H1 (cell line): Measurements from ENCODE around the gene CAT. TPM values are rescaled to one million over a fixed set of nuclear protein-coding genes. Genes with fewer than 3 reads are reported as not detected.

Experiments used
- CTCF ChIA-PET: fragments of 300-600 bp; sonication (Branson Sonifier 250); formaldehyde crosslinking; loops from one replicate; lab custom pipeline; 2021; ENCODE audit not compliant: partially characterized antibody; lab: Charles Lee
- POLR2A ChIA-PET: fragments of 300-600 bp; sonication (Branson Sonifier 250); formaldehyde crosslinking; loops from one replicate; lab custom pipeline; 2021; ENCODE audit warnings: inconsistent platforms; ENCODE audit not compliant: partially characterized antibody; lab: Charles Lee
- DNase-seq, 2 experiments: peaks; one replicate each; pipeline versions ENCODE4 v3.0.0 to v3.0.0-alpha.2; 2010 to 2022; ENCODE audit warnings: low spot score in 2 of 2, low read depth in 1 of 2, mixed read lengths in 1 of 2
- FAIRE-seq: peaks from 2 replicates; lab custom pipeline; 2011; peaks lifted over from hg19 to GRCh38; lab: Jason Lieb, UNC
- H2AFZ ChIP-seq: 2 replicates; pipeline ENCODE4 v1.8.1; 2012; ENCODE audit warnings: low read length, inconsistent platforms
- H2AK5ac ChIP-seq: 2 replicates; pipeline ENCODE4 v1.6.1; 2013; ENCODE audit warnings: low read depth, low read length
- H2BK120ac ChIP-seq: replicated peaks from 2 replicates; pipeline ENCODE3; 2013; ENCODE audit warnings: low read depth, low read length, inconsistent platforms
- H2BK12ac ChIP-seq: 2 replicates; pipeline ENCODE4 v1.6.1; 2013; ENCODE audit warnings: low read depth, low read length
- H2BK15ac ChIP-seq: 2 replicates; pipeline ENCODE4 v1.6.1; 2013; ENCODE audit warnings: low read length
- H2BK20ac ChIP-seq: 2 replicates; pipeline ENCODE4 v1.6.1; 2013; ENCODE audit warnings: low read length
- H2BK5ac ChIP-seq: 2 replicates; pipeline ENCODE4 v1.6.1; 2013; ENCODE audit warnings: low read depth, low read length
- H3K14ac ChIP-seq: 2 replicates; pipeline ENCODE4 v1.6.1; 2013; ENCODE audit warnings: inconsistent platforms; ENCODE audit not compliant: insufficient read length
- H3K18ac ChIP-seq: 2 replicates; pipeline ENCODE4 v1.6.1; 2013; ENCODE audit warnings: low read length; ENCODE audit errors: extremely low read depth
- H3K23ac ChIP-seq: 2 replicates; pipeline ENCODE4 v1.6.1; 2013; ENCODE audit warnings: inconsistent platforms; ENCODE audit not compliant: insufficient read length
- H3K23me2 ChIP-seq: 2 replicates; pipeline ENCODE4 v1.6.1; 2013; ENCODE audit warnings: low read depth, low read length
- H3K27ac ChIP-seq: 2 replicates; pipeline ENCODE4 v1.6.1; 2011; ENCODE audit warnings: low read depth, low read length, inconsistent platforms
- H3K27me3 ChIP-seq, 4 experiments: replicated peaks in 1 of 4; 1 replicate in 1 of 4; 2 replicates in 3 of 4; pipeline versions ENCODE4 v1.6.1 to v1.8.1; 2011 to 2013; ENCODE audit warnings: low read length in 3 of 4, mild to moderate bottlenecking in 3 of 4, inconsistent platforms in 2 of 4, mixed read lengths in 2 of 4, moderate library complexity in 1 of 4; ENCODE audit not compliant: control insufficient read depth in 3 of 4, insufficient read depth in 3 of 4; ENCODE audit errors: extremely low read depth in 1 of 4
- H3K36me3 ChIP-seq, 4 experiments: 2 replicates each; pipeline versions ENCODE4 v1.6.1 to v1.8.1; 2011 to 2013; ENCODE audit warnings: mild to moderate bottlenecking in 4 of 4, low read length in 3 of 4, moderate library complexity in 2 of 4, control low read depth in 1 of 4, inconsistent platforms in 1 of 4; ENCODE audit not compliant: insufficient read depth in 4 of 4, control insufficient read depth in 2 of 4
- H3K4ac ChIP-seq: replicated peaks from 2 replicates; pipeline ENCODE3; 2013; ENCODE audit warnings: low read length, low read depth, mixed read lengths, inconsistent platforms; ENCODE audit not compliant: insufficient read length
- H3K4me1 ChIP-seq, 4 experiments: replicated peaks in 1 of 4; 1 replicate in 1 of 4; 2 replicates in 3 of 4; pipeline versions ENCODE4 v1.6.1 to v1.8.1; 2011 to 2013; ENCODE audit warnings: low read length in 3 of 4, inconsistent platforms in 2 of 4, mixed read lengths in 1 of 4; ENCODE audit not compliant: insufficient read depth in 4 of 4, control insufficient read depth in 3 of 4
- H3K4me2 ChIP-seq, 2 experiments: 2 replicates each; pipeline versions ENCODE4 v1.6.1 to v1.8.1; 2011 to 2013; ENCODE audit warnings: low read depth in 2 of 2, low read length in 2 of 2, control low read depth in 1 of 2, inconsistent platforms in 1 of 2, mild to moderate bottlenecking in 1 of 2; ENCODE audit not compliant: insufficient read depth in 1 of 2
- H3K4me3 ChIP-seq, 4 experiments: fragments of 200-600, 300-600 bp in 1 of 4; sonication (generic), shearing (Covaris generic), sonication (Bioruptor Twin) in 1 of 4; 2 replicates each; pipeline versions ENCODE4 v1.5.1 to v1.8.1; 2011 to 2016; ENCODE audit warnings: low read length in 4 of 4, low read depth in 3 of 4, control low read depth in 2 of 4, inconsistent platforms in 2 of 4, mild to moderate bottlenecking in 2 of 4, mixed read lengths in 1 of 4, moderate library complexity in 1 of 4; ENCODE audit not compliant: insufficient read depth in 2 of 4; ENCODE audit errors: extremely low read depth in 1 of 4
- H3K56ac ChIP-seq: replicated peaks from 2 replicates; pipeline ENCODE3; 2013; ENCODE audit warnings: low read depth, mild to moderate bottlenecking, mixed read lengths, low read length, inconsistent platforms; ENCODE audit not compliant: insufficient read length
- H3K79me1 ChIP-seq: 2 replicates; pipeline ENCODE4 v1.6.1; 2013; ENCODE audit warnings: low read depth, low read length, control low read depth
- H3K79me2 ChIP-seq, 2 experiments: 2 replicates each; pipeline versions ENCODE4 v1.6.1 to v1.8.1; 2012 to 2013; ENCODE audit warnings: low read length in 2 of 2, mild to moderate bottlenecking in 2 of 2, inconsistent platforms in 1 of 2; ENCODE audit not compliant: insufficient read depth in 2 of 2, control insufficient read depth in 1 of 2
- H3K9ac ChIP-seq, 4 experiments: replicated peaks in 1 of 4; 1 replicate in 1 of 4; 2 replicates in 3 of 4; pipeline versions ENCODE4 v1.6.1 to v1.8.1; 2011 to 2013; ENCODE audit warnings: low read depth in 3 of 4, low read length in 3 of 4, control low read depth in 2 of 4, mild to moderate bottlenecking in 2 of 4, moderate library complexity in 2 of 4, inconsistent platforms in 1 of 4; ENCODE audit errors: extremely low read depth in 1 of 4
- H3K9me3 ChIP-seq, 2 experiments: 2 replicates each; pipeline versions ENCODE4 v1.6.1 to v1.8.1; 2012 to 2013; ENCODE audit warnings: mild to moderate bottlenecking in 2 of 2, moderate library complexity in 2 of 2, control low read depth in 1 of 2, inconsistent platforms in 1 of 2, low read depth in 1 of 2, low read length in 1 of 2, mixed read lengths in 1 of 2; ENCODE audit not compliant: insufficient read depth in 2 of 2
- H4K20me1 ChIP-seq, 2 experiments: replicated peaks in 1 of 2; 2 replicates each; pipeline versions ENCODE3 to v1.8.1; 2011 to 2013; ENCODE audit warnings: inconsistent platforms in 2 of 2, low read length in 2 of 2, mild to moderate bottlenecking in 1 of 2; ENCODE audit not compliant: insufficient read depth in 2 of 2, control insufficient read depth in 1 of 2
- H4K5ac ChIP-seq: 2 replicates; pipeline ENCODE4 v1.6.1; 2013; ENCODE audit warnings: low read length, low read depth, mixed read lengths, inconsistent platforms; ENCODE audit not compliant: insufficient read length
- H4K8ac ChIP-seq: 2 replicates; pipeline ENCODE4 v1.8.0; 2013; ENCODE audit warnings: mild to moderate bottlenecking, moderate library complexity, low read length, inconsistent platforms; ENCODE audit not compliant: insufficient read depth; ENCODE audit errors: extremely low read depth
- H4K91ac ChIP-seq: replicated peaks from 2 replicates; pipeline ENCODE3; 2013; ENCODE audit warnings: low read length, mixed read lengths, inconsistent platforms; ENCODE audit not compliant: insufficient read length
- ASH2L ChIP-seq: fragments of 200-600, 300-600 bp; sonication (generic); IDR thresholded peaks from one replicate; pipeline ENCODE4 v1.7.1; 2017; ENCODE audit warnings: low read length
- BCL11A ChIP-seq, 2 experiments: IDR thresholded peaks; one replicate each; pipeline ENCODE4 v1.6.1; 2011; ENCODE audit warnings: low read depth in 2 of 2, low read length in 2 of 2, mild to moderate bottlenecking in 2 of 2
- BRCA1 ChIP-seq: IDR thresholded peaks from 2 replicates; pipeline ENCODE4 v1.6.1; 2012; ENCODE audit warnings: low read depth, low read length, improper control_type of control experiment
- CBX5 ChIP-seq: fragments of 300-800, 300-1000 bp; sonication (generic); IDR thresholded peaks from 2 replicates; pipeline ENCODE4 v1.7.1; 2016; ENCODE audit warnings: antibody characterized with exemption, low read length, low read depth
- GABPA ChIP-seq: IDR thresholded peaks from 2 replicates; pipeline ENCODE4 v1.6.1; 2011; ENCODE audit warnings: mild to moderate bottlenecking, low read length, moderate library complexity, borderline replicate concordance; ENCODE audit not compliant: insufficient read depth
- JUND ChIP-seq: IDR thresholded peaks from 2 replicates; pipeline ENCODE4 v1.6.1; 2011; ENCODE audit warnings: mild to moderate bottlenecking, improper control_type of control experiment, low read length
- KDM1A ChIP-seq: fragments of 200-600, 300-600 bp; sonication (generic); IDR thresholded peaks from 2 replicates; pipeline ENCODE4 v1.7.1; 2016; ENCODE audit warnings: mild to moderate bottlenecking, low read length, borderline replicate concordance
- KDM5A ChIP-seq: fragments of 200-600 bp; IDR thresholded peaks from 2 replicates; pipeline ENCODE4 v1.7.1; 2012; ENCODE audit warnings: mild to moderate bottlenecking, low read length, inconsistent platforms, mixed read lengths
- MAX ChIP-seq: IDR thresholded peaks from 2 replicates; pipeline ENCODE4 v1.6.1; 2012; ENCODE audit warnings: inconsistent platforms
- NANOG ChIP-seq: IDR thresholded peaks from 2 replicates; pipeline ENCODE4 v1.6.1; 2011; ENCODE audit warnings: low read length, low read depth, mild to moderate bottlenecking, inconsistent platforms; ENCODE audit not compliant: insufficient read depth, poor library complexity, severe bottlenecking
- POLR2AphosphoS5 ChIP-seq: IDR thresholded peaks from 2 replicates; pipeline ENCODE4 v1.6.1; 2011; ENCODE audit warnings: low read depth, low read length
- SAP30 ChIP-seq: fragments of 300-600 bp; sonication (generic); IDR thresholded peaks from 2 replicates; pipeline ENCODE4 v1.7.1; 2012; ENCODE audit warnings: low read length, moderate library complexity, mild to moderate bottlenecking, inconsistent platforms; ENCODE audit not compliant: insufficient read depth, insufficient replicate concordance
- SIN3A ChIP-seq, 2 experiments: IDR thresholded peaks in 1 of 2; conservative IDR thresholded peaks in 1 of 2; 2 replicates each; pipeline ENCODE4 v1.6.1; 2011 to 2012; ENCODE audit warnings: low read length in 2 of 2, improper control_type of control experiment in 1 of 2, low read depth in 1 of 2, mild to moderate bottlenecking in 1 of 2
- TAF7 ChIP-seq: optimal IDR thresholded peaks from 2 replicates; pipeline ENCODE3; 2011; ENCODE audit warnings: low read depth, mild to moderate bottlenecking, inconsistent platforms, low read length, moderate library complexity, borderline replicate concordance
- WGBS, 2 experiments: shearing (Covaris generic) in 1 of 2; methylation state at CpG; one replicate each; pipeline versions ENCODE4 v1.1.6 to v1.1.7; 2013 to 2015; ENCODE audit warnings: low lambda C conversion rate in 2 of 2, mixed read lengths in 2 of 2, inconsistent platforms in 1 of 2, low coverage in 1 of 2, missing lambda C conversion rate in 1 of 2; ENCODE audit not compliant: insufficient replicate concordance in 2 of 2, insufficient coverage in 1 of 2, insufficient read length in 1 of 2; ENCODE audit errors: extremely low coverage in 1 of 2, missing lambda C conversion rate in 1 of 2; 5-methylcytosine and 5-hydroxymethylcytosine counted together
- polyA plus RNA-seq, 7 experiments: library from polyadenylated mRNA; depleted of rRNA in 3 of 7; stranded (reverse) in 5 of 7; unstranded in 2 of 7; fragments of >200 nt in 5 of 7; fragments of 200-250 nt in 2 of 7; gene quantifications; 1 replicate in 5 of 7; 2 replicates in 1 of 7; 4 replicates in 1 of 7; pipeline versions ENCODE4 v1.2.1 to v1.2.3, GENCODE V29; 2011 to 2013; ENCODE audit warnings: missing spikeins in 2 of 7, mixed read lengths in 2 of 7
- total RNA-seq: library from RNA; stranded (reverse); fragmentation: NEBNext Ultra II Directional; extraction: Animal tissue kit (Norgen Biotek cat#: 25700); gene quantifications from 2 replicates; pipeline ENCODE4 v1.2.1, GENCODE V29; 2021

Gene CAT
- total and polyA plus RNA-seq, 2 of the 8 experiments (the other 6 are each of a cell fraction or from before 2014, with no cell fraction given) = 9.6 to 15.0 TPM

GRCh38 chr11:34457607-34458006 is 18.9 kb downstream of the CAT start:
- Histone ChIP-seq H2BK15ac (no peak overlapping the region), H3K27me3 (no peaks in the 10 kb centered on the region), H3K14ac (no peak overlapping the region), H3K4me2 (no peak overlapping the region), H4K5ac (no peak overlapping the region), H4K91ac (no peak overlapping the region), H3K9me3 (no peaks in the 10 kb centered on the region), H2BK20ac (no peak overlapping the region), H3K36me3 (peaks cover 0 to 7% (median 1%) of the 10 kb centered on the region in 4 experiments; a peak in 3 of 8 replicates), H3K4me1 (no peaks in the 10 kb centered on the region), H3K79me1 (no peaks in the 10 kb centered on the region), H3K9ac (no peak overlapping the region), H3K23ac (no peak overlapping the region), H4K8ac (no peak overlapping the region), H4K20me1 (no peaks in the 10 kb centered on the region), H3K56ac (no peak overlapping the region), H2AFZ (no peak overlapping the region), H2BK5ac (no peak overlapping the region), H3K79me2 (no peaks in the 10 kb centered on the region; a peak in 1 of 4 replicates), H3K4ac (no peak overlapping the region), H2BK120ac (no peak overlapping the region), H2BK12ac (no peak overlapping the region), H3K18ac (no peak overlapping the region), H3K27ac (no peak overlapping the region), H2AK5ac (no peak overlapping the region), H3K23me2 (no peaks in the 10 kb centered on the region), H3K4me3 (no peak overlapping the region)
- WGBS, 2 experiments = 88% methylated on average over 2 of the region's 2 CpGs; no CpG with 5 or more reads in 1 of the 2 experiments
- FAIRE-seq (no peak), DNase-seq (no peak)
- CTCF ChIA-PET = interaction anchor here (2.5 kb wide), 1 partner anchor 11 kb away, joined by 9 read pairs; no protein-coding TSS in a partner anchor
- POLR2A ChIA-PET = no interaction called here
- TF ChIP-seq NANOG (no peak), SIN3A (conservative IDR thresholded peaks at IDR 0.05 in 1 of 2, IDR thresholded peaks at IDR 0.05 in 1 of 2; ENCODE audit: low read depth in 1 of 2, low read length in 2 of 2) (no peak), CBX5 (no peak), GABPA (no peak), TAF7 (no peak), BRCA1 (no peak), ASH2L (no peak), POLR2AphosphoS5 (no peak), SAP30 (no peak), KDM5A (no peak), MAX (no peak), BCL11A (IDR thresholded peaks at IDR 0.05; ENCODE audit: low read depth in 2 of 2, low read length in 2 of 2) (no peak), KDM1A (no peak), JUND (no peak)
